Natural killer cell treated with Interleukin-12 subunit alpha and Interleukin-12 subunit beta and Interleukin-15 and Interleukin-18, amount 100 ng/mL, for 72 hours (primary cell): Measurements from ENCODE around the gene TMEM86B. TPM values are rescaled to one million over a fixed set of nuclear protein-coding genes. Genes with fewer than 3 reads are reported as not detected.

Experiments
- ATAC-seq, 2 donors: fragments of 150-1000 bp; cut with Tn5 transposase in 1 of 2; sonication (Bioruptor Pico), chemical (Tn5 transposase) in 1 of 2; 2 replicates each; pipeline ENCODE4 v1.10.0; 2021
- DNase-seq: peaks from one replicate; pipeline ENCODE4 v3.0.0; 2022; ENCODE audit warnings: low spot score
- H3K27ac Mint-ChIP-seq, 2 donors: 1 replicate in 1 of 2; 2 replicates in 1 of 2; pipeline ENCODE4 v1.8.0; 2022; ENCODE audit warnings: mixed read lengths in 2 of 2, mild to moderate bottlenecking in 1 of 2, moderate library complexity in 1 of 2
- H3K27me3 Mint-ChIP-seq, 2 donors: 1 replicate in 1 of 2; 2 replicates in 1 of 2; pipeline ENCODE4 v1.8.0; 2022; ENCODE audit warnings: mixed read lengths in 2 of 2
- H3K36me3 Mint-ChIP-seq: one replicate; pipeline ENCODE4 v1.8.0; 2022; ENCODE audit warnings: mixed read lengths
- H3K4me1 Mint-ChIP-seq, 2 donors: 1 replicate in 1 of 2; 2 replicates in 1 of 2; pipeline ENCODE4 v1.8.0; 2022; ENCODE audit warnings: low read depth in 2 of 2, mixed read lengths in 2 of 2, mild to moderate bottlenecking in 1 of 2
- H3K4me3 Mint-ChIP-seq: one replicate; pipeline ENCODE4 v1.8.0; 2022; ENCODE audit warnings: mixed read lengths
- H3K9me3 Mint-ChIP-seq: 2 replicates; pipeline ENCODE4 v1.8.0; 2022; ENCODE audit warnings: mixed read lengths
- total RNA-seq, 2 donors: library from RNA; stranded (reverse); gene quantifications; one replicate each; pipeline ENCODE4 v1.2.3, GENCODE V29; 2022

The TMEM86B gene
- total RNA-seq, 2 donors from 2014 or later = 8.3 to 31.6 TPM

GRCh38 chr19:55179606-55180484, 48.7 kb downstream of the TMEM86B start, which contains the start of gene SYT5:
TSS of gene SYT5 (minus strand) at chr19:55180289. CDS start at chr19:55179041, 1,248 bp downstream.
- peak within 1 kb of the TSS; percentile 60 to 63 for H3K27ac Mint-ChIP-seq

GRCh38 chr19:55178781-55179599, 49.6 kb downstream of the TMEM86B start:
- H3K27me3 Mint-ChIP-seq = peaks cover 17 to 32% of the 10 kb centered on the region in 2 donors
- DNase-seq = peak; percentile 91
- ATAC-seq = peak; percentile 89 to 92
- H3K27ac Mint-ChIP-seq = peak overlapping the region; percentile 27 to 63
- peak overlapping the region; percentile 74 for H3K4me3 Mint-ChIP-seq
- no peaks in the 10 kb centered on the region for H3K9me3 Mint-ChIP-seq
- H3K4me1 Mint-ChIP-seq = peaks cover 12 to 18% of the 10 kb centered on the region in 2 donors
- no peaks in the 10 kb centered on the region for H3K36me3 Mint-ChIP-seq

More at GRCh38 chr19:55179606-55180484, 48.7 kb downstream of the TMEM86B start, which contains the start of gene SYT5:
- H3K4me1 Mint-ChIP-seq = peaks cover 12 to 18% of the 10 kb centered on the region in 2 donors
- peaks cover 17 to 35% of the 10 kb centered on the region in 2 donors for H3K27me3 Mint-ChIP-seq
- H3K4me3 Mint-ChIP-seq = peak within 1 kb of the TSS; percentile 74
- ATAC-seq (peak; percentile 65 to 80), DNase-seq (no peak)
- H3K9me3 Mint-ChIP-seq = no peaks in the 10 kb centered on the region
- no peaks in the 10 kb centered on the region for H3K36me3 Mint-ChIP-seq

Other genes with a start within 250 kb of the TMEM86B start
- under 1 TPM in 1 of 2 donors, not detected in 1; 0.22 TPM for gene GP6, start 190.5 kb downstream of the TMEM86B start, total RNA-seq
- gene RDH13, start 165.6 kb downstream of the TMEM86B start, total RNA-seq = 10 to 100 TPM; 13.4 to 31.0 TPM
- 1 to 10 TPM; 1.3 to 8.7 TPM for gene EPS8L1, start 152.9 kb downstream of the TMEM86B start, total RNA-seq
- 100 to 1,000 TPM; 157 to 251 TPM for gene PPP1R12C, start 111.1 kb downstream of the TMEM86B start, total RNA-seq
- not detected for gene TNNT1, start 79.6 kb downstream of the TMEM86B start, total RNA-seq
- gene TNNI3, start 71.0 kb downstream of the TMEM86B start, total RNA-seq = not detected
- gene DNAAF3, start 62.1 kb downstream of the TMEM86B start, total RNA-seq = not detected
- not detected for gene SYT5, start 48.5 kb downstream of the TMEM86B start, total RNA-seq
- under 1 TPM in 1 of 2 donors, not detected in 1; 0.11 TPM for gene PTPRH, start 19.3 kb downstream of the TMEM86B start, total RNA-seq
- 100 to 1,000 TPM; 260 to 492 TPM for gene PPP6R1, start 30.3 kb upstream of the TMEM86B start, total RNA-seq
- gene HSPBP1, start 51.3 kb upstream of the TMEM86B start, total RNA-seq = 10 to 100 TPM; 38.2 to 53.1 TPM
- gene BRSK1, start 55.2 kb upstream of the TMEM86B start, total RNA-seq = 10 to 100 TPM; 11.9 to 15.7 TPM
- gene TMEM150B, start 96.6 kb upstream of the TMEM86B start, total RNA-seq = 1 to 10 TPM in 1 of 2 donors, under 1 TPM in 1; 0.67 to 2.7 TPM
- 10 to 100 TPM in 1 of 2 donors, 1 to 10 TPM in 1; 9.7 to 22.1 TPM for gene KMT5C, start 111.1 kb upstream of the TMEM86B start, total RNA-seq
- not detected for gene COX6B2, start 126.0 kb upstream of the TMEM86B start, total RNA-seq
- gene GARIN5B, start 134.5 kb upstream of the TMEM86B start, total RNA-seq = not detected
- gene IL11, start 141.7 kb upstream of the TMEM86B start, total RNA-seq = under 1 TPM in 1 of 2 donors, not detected in 1; 0.78 TPM
- not detected for gene TMEM190, start 148.1 kb upstream of the TMEM86B start, total RNA-seq
- 1 to 10 TPM; 5.2 to 8.3 TPM for gene TMEM238, start 155.5 kb upstream of the TMEM86B start, total RNA-seq
- gene RPL28, start 157.2 kb upstream of the TMEM86B start, total RNA-seq = 1,000 to 10,000 TPM; 1,106 to 1,518 TPM
- gene UBE2S, start 179.0 kb upstream of the TMEM86B start, total RNA-seq = 100 to 1,000 TPM; 247 to 423 TPM
- not detected for gene SHISA7, start 214.5 kb upstream of the TMEM86B start, total RNA-seq
- gene ISOC2, start 232.9 kb upstream of the TMEM86B start, total RNA-seq = 10 to 100 TPM; 25.6 to 45.1 TPM
- gene C19orf85, start 236.0 kb upstream of the TMEM86B start, total RNA-seq = not detected
- 10 to 100 TPM in 1 of 2 donors, 1 to 10 TPM in 1; 8.0 to 12.3 TPM for gene ZNF628, start 247.9 kb upstream of the TMEM86B start, total RNA-seq